Measurements from ENCODE around the gene TIMM50. TPM values are rescaled to one million over a fixed set of nuclear protein-coding genes. Genes with fewer than 3 reads are reported as not detected.

TIMM50 gene
- total and polyA plus RNA-seq, 2 of the 13 experiments (the other 11 are each of a cell fraction or from before 2014, with no cell fraction given): 91.1 to 92.5 TPM

DNA sequence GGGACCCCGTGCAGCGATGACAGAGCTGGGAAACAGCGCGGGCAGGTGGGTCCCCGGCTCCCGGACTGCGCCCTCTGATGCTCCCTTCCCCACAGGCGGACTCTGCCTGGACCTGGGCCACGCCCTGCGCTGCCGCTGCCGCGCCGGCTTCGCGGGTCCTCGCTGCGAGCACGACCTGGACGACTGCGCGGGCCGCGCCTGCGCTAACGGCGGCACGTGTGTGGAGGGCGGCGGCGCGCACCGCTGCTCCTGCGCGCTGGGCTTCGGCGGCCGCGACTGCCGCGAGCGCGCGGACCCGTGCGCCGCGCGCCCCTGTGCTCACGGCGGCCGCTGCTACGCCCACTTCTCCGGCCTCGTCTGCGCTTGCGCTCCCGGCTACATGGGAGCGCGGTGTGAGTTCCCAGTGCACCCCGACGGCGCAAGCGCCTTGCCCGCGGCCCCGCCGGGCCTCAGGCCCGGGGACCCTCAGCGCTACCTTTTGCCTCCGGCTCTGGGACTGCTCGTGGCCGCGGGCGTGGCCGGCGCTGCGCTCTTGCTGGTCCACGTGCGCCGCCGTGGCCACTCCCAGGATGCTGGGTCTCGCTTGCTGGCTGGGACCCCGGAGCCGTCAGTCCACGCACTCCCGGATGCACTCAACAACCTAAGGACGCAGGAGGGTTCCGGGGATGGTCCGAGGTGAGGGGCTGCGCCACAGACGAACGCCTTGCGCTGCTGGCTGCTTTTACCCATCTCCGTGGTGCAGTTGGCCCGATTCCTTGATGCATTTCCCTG is 26.5 kb downstream of the TIMM50 start (continued):
- no peak for TF ChIP-seq HNRNPH1 (optimal IDR thresholded peaks at IDR 0.05; ENCODE audit: low read depth, low read length)
- peak; percentile 98 for TF ChIP-seq ZNF616 (CRISPR knock-in tag; IDR thresholded peaks at IDR 0.05; ENCODE audit: low read depth)
- peak; percentile 91 for TF ChIP-seq SNAPC2 (CRISPR knock-in tag; IDR thresholded peaks at IDR 0.05)
- no peak for TF ChIP-seq RFX3 (CRISPR knock-in tag; IDR thresholded peaks at IDR 0.05)
- TF ChIP-seq CCDC6 (CRISPR knock-in tag; IDR thresholded peaks at IDR 0.05): peak; percentile 99
- TF ChIP-seq BHLHE40 (IDR thresholded peaks at IDR 0.05; ENCODE audit: low read length): peak; percentile 82
- no peak for TF ChIP-seq ZNF207 (IDR thresholded peaks at IDR 0.05; ENCODE audit: borderline replicate concordance)
- no peak for TF ChIP-seq ZNF121 (CRISPR knock-in tag; IDR thresholded peaks at IDR 0.05)
- TF ChIP-seq ZNF33B (CRISPR knock-in tag; IDR thresholded peaks at IDR 0.05): 0 out of 2 replicates have a peak, but pooled peaks have one; percentile 69
- TF ChIP-seq ZNF33A (CRISPR knock-in tag; IDR thresholded peaks at IDR 0.05; ENCODE audit: borderline replicate concordance): no peak
- TF ChIP-seq ZBTB7A (CRISPR knock-in tag; IDR thresholded peaks at IDR 0.05): 0 out of 2 replicates have a peak, but pooled peaks have one; percentile 33
- no peak for TF ChIP-seq GLI4 (CRISPR knock-in tag; IDR thresholded peaks at IDR 0.05; ENCODE audit: borderline replicate concordance)
- TF ChIP-seq RNF2 (conservative IDR thresholded peaks at IDR 0.05; ENCODE audit: low read depth): peak; percentile 95
- TF ChIP-seq IRF1 (CRISPR knock-in tag; IDR thresholded peaks at IDR 0.05; ENCODE audit: low read depth): no peak; the same call in 1 of the 2 replicates
- TF ChIP-seq, protein P1, sequence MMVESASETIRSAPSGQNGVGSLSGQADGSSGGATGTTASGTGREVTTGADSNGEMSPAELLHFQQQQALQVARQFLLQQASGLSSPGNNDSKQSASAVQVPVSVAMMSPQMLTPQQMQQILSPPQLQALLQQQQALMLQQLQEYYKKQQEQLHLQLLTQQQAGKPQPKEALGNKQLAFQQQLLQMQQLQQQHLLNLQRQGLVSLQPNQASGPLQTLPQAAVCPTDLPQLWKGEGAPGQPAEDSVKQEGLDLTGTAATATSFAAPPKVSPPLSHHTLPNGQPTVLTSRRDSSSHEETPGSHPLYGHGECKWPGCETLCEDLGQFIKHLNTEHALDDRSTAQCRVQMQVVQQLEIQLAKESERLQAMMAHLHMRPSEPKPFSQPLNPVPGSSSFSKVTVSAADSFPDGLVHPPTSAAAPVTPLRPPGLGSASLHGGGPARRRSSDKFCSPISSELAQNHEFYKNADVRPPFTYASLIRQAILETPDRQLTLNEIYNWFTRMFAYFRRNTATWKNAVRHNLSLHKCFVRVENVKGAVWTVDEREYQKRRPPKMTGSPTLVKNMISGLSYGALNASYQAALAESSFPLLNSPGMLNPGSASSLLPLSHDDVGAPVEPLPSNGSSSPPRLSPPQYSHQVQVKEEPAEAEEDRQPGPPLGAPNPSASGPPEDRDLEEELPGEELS (CRISPR knock-in tag; IDR thresholded peaks at IDR 0.05): peak; percentile 67; the same call in 1 of the 2 replicates
- no peak for TF ChIP-seq ZNF382 (CRISPR knock-in tag; IDR thresholded peaks at IDR 0.05; ENCODE audit: borderline replicate concordance)
- TF ChIP-seq KDM6A (CRISPR knock-in tag; IDR thresholded peaks at IDR 0.05; ENCODE audit: low read depth): no peak
- TF ChIP-seq, protein P2, sequence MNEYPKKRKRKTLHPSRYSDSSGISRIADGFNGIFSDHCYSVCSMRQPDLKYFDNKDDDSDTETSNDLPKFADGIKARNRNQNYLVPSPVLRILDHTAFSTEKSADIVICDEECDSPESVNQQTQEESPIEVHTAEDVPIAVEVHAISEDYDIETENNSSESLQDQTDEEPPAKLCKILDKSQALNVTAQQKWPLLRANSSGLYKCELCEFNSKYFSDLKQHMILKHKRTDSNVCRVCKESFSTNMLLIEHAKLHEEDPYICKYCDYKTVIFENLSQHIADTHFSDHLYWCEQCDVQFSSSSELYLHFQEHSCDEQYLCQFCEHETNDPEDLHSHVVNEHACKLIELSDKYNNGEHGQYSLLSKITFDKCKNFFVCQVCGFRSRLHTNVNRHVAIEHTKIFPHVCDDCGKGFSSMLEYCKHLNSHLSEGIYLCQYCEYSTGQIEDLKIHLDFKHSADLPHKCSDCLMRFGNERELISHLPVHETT (CRISPR knock-in tag; conservative IDR thresholded peaks at IDR 0.05): peak; percentile 62
- no peak for TF ChIP-seq ZNF251 (CRISPR knock-in tag; IDR thresholded peaks at IDR 0.05)
- no peak for TF ChIP-seq PCBP2 (optimal IDR thresholded peaks at IDR 0.05; ENCODE audit: low read depth, low read length, poor library complexity, severe bottlenecking)
- TF ChIP-seq CHCHD3 (CRISPR knock-in tag; IDR thresholded peaks at IDR 0.05): peak; percentile 84
- TF ChIP-seq ZNF503 (CRISPR knock-in tag; IDR thresholded peaks at IDR 0.05): peak; percentile 80

All from HepG2 (cell line).